Activated CD8-positive, alpha-beta memory T cell treated with anti-CD3 and anti-CD28 coated beads for 1 hour (primary cell): ENCODE data around the gene TBXAS1.

Experiments
- DNase-seq, 2 donors: peaks; one replicate each; pipeline ENCODE4 v3.0.0-alpha.2; 2020; ENCODE audit warnings: low read depth in 1 of 2; ENCODE audit errors: extremely low read depth in 1 of 2

The TBXAS1 gene

DNA sequence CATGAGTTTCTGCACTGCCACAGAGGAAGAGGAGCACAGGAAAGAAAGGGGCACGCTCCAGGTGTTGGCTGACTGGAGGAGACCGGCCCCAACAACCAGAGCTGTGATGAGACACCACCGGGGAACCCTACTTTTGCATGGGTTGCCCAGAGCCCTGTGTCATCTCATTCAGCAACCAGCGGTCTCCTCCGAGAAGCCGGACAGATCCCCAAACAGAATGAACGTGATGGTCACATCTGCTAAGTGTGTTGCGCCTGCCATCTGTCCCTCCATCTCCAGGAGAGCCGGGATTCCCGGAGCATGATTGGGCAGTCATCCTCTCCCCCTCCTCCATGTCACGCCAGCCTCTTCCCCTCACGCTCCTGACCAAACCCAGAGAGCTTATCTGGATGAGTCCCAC lies 210.8 kb downstream of the TBXAS1 start:
- DNase-seq: no peak

GRCh38 chr7:140041659-140042385 lies 212.8 kb downstream of the TBXAS1 start:
- no peak for DNase-seq

GRCh38 chr7:140042386-140042670 lies 213.3 kb downstream of the TBXAS1 start:
- DNase-seq: no peak

- no peak for DNase-seq
Measured at GRCh38 chr7:140044251-140044650, 215.2 kb downstream of the TBXAS1 start.

DNA sequence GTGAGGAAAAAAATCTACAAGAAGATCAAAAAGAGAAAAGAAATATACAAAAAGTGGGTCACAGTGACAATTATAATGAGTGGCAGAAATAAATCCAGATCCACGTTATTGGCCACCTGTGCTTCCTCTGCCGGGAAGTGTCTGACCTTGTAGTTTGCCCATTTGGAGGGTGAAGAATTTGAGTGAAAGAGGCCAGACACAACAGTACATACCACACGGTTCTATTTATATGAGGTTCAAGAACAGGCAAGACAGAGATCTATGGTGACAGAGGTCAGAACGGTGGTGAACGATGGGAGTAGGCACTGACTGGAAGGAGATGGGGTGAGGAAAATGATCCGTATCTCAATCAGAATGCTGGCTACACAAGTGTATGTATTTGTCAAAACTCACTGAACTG lies 216.6 kb downstream of the TBXAS1 start:
- DNase-seq: no peak

DNA sequence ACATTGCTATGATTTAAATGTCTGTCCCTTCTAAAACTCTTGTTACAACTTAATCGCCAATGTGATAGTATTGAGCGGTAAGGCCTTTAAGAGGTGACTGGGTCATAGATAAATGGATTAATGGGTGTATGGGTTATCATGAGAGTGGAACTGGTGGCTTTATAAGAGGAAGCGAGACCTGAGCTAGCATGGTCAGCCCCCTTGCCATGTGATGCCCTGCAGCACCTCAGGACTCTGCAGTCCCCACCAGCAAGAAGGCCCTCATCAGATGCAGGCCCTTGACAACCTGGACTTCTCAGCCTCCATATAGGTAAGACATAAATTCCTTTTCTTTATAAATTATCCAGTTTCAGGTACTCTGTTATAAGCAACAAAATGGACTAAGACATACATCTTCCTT lies 218.1 kb downstream of the TBXAS1 start:
- no peak for DNase-seq

DNA sequence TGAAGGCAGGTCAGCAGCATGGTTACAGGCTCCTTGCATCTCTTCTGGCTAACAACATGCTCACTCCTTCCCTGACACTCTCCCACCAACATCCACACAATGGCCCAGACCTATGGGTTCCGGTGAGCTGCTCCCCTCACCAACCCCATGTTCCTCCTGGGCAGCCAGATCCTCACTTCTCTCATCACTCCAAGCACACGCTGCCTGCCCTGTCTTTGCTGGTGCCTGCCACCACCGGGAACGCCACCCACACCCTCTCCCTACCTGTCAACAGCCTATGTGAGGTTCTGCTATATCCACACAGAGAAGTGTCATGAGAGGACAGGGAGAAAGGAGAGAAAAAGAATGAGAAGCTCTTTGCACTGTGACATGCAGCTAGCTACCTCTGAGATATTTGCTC lies 219.1 kb downstream of the TBXAS1 start:
- no peak for DNase-seq

DNA sequence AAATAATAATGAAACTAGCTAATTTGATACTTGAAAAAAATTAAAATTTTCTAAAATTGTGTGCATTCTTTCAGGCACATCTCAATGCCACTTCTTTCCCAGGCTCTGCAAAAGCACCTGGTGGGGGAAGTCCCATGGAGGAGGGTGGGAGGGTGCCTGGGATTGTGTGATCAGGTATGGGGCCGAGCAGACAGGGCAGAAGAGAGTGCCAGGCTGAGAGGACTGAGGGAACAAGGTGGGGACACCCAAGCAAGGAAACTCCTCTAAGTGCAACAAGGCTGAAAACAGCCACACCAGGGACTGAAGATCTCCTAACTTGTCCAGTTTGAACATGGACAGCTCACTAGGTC lies 219.9 kb downstream of the TBXAS1 start:
- no peak for DNase-seq

GRCh38 chr7:140049339-140050024 lies 220.4 kb downstream of the TBXAS1 start:
- no peak for DNase-seq

- no peak for DNase-seq
Measured at GRCh38 chr7:140050100-140050499, 221.0 kb downstream of the TBXAS1 start.

DNA sequence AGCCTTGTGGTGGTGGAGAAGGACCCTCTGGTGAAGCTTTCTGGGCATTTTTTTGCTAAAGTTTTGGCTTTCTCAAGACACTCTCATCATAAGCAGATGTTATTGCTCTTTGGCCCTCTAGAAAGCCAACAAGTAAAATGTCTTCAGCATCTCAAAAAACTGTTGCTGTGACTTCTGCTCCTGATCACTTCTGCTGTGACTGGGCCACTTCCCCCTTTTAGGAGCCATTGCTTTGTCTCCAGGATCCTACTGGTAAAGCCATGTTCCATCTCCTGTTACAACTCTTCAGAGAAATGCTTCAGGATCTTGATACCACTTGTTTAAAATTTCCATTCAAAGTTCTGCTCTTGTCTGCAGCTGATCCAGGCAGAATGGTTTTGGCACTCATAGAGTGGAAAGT lies 222.8 kb downstream of the TBXAS1 start:
- DNase-seq: no peak

DNA sequence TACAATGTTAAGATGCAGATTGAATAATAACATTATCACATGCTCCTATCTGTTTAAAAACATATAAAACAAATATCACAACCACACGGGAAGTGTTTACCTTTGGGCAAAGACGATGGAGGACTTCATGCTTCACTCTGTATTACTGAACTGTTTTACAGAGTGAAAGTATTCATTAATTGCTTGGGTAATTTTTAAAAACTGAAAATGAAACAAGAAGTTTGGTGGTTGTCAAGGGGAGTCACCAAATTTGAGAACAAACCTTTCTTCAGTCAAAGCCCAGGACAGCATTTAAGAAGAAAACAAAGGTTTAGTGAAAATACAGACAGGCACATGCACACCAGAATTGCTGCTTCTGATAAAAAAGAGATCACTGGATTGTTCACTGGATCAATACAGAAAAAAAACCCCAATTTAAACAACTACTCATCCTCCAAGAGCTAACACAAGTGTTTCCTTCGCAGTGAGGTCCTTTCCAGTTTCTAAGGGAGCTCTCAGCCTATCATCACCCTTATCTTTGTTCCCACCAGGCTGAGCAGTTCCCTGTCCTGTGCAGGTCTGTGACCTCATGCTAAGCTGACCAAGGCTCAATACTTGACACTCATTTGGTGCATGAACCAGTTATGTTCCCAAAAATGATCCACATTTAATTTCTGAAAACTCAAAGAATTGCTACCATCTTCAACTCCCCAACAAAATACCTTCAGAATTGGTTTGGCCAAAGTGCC lies 224.9 kb downstream of the TBXAS1 start:
- no peak for DNase-seq

DNA sequence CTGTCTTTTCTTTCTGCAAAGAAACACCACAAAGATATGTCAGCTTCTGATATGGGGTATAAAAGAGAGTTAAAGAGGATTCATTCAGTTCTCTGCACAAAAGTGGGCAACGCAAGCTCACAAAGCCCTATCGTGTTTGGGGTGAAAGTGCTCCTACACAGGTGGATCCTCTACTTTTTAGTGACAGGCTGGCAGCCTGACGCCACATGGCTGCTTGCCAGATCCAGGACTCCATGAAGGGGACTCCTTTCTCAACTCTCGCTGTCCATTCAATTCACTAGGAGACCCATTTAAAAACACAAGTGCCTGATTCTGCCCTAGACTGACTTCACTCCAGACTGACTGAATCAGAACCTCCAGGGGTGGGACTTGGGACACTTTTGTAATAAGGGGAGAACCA lies 225.7 kb downstream of the TBXAS1 start:
- DNase-seq: no peak

DNA sequence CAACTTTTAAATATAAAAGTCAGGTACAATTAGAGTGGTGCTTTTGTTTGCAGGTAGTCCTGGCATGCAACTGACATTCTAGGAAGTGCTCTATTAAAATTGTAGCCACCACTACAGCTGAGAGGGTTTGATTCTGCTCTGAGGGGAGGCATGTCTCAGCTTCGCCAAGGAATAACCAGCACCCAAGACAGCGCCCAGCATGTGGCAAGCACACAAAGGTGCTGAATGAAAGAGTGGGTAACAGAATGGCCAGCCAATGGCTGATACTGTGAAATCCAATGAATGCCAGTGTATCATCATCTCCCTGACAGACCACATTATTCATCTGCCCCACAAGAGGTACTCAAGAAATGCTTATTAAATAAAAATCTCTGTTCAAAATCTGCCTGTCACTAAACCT lies 226.8 kb downstream of the TBXAS1 start:
- no peak for DNase-seq

DNA sequence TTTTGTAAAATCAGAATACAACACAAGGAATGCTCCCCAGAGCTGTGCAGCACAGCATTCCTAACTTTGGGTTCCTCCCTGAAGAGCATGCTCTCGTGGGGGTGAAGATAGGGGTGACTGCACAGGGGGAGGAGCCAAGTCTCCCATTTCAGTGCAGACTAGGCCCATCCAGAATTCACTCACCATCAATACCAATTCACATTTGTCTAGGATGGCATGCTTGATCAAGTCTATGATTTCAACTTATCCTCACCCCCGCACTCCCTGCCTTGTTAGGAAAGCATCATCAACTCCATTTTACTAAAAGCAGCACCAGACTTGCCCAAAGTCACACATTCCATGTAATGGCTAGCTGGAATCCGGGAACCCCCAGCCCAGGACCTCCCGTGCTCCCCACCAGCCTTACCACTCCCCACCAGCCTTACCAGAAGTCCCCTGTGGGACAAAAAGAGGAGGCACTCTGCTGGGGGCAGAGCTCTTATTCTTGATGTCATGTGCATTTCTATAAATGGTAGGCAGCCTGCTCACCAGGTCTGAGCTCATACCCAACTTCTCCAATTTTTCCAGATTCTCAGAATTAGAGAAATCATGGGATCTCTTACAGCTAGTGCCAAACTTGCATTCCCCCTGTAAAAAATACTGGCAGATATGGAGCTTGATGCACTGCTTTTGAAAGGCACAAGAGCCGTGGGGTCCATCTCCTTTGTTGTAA lies 227.5 kb downstream of the TBXAS1 start:
- DNase-seq: no peak

- DNase-seq: no peak
Measured at GRCh38 chr7:140057143-140057535, 228.1 kb downstream of the TBXAS1 start.

DNA sequence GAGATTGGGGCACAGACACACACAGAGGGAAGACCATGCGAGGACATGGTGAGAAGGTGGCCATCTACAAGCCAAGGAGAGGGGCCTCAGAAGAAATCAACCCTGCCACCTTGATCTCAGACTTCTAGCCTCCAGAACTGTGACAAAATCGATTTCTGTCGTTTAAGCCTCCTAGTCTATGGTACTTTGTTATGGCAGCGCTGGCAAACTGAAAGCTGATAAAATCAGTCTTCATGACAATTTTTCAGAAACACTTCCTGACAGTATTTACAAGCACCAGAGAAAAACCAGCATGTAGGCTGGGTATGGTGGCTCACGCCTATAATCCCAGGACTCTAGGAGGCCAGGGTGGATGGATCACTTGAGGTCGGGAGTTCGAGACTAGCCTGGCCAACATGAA lies 229.5 kb downstream of the TBXAS1 start:
- no peak for DNase-seq

DNA sequence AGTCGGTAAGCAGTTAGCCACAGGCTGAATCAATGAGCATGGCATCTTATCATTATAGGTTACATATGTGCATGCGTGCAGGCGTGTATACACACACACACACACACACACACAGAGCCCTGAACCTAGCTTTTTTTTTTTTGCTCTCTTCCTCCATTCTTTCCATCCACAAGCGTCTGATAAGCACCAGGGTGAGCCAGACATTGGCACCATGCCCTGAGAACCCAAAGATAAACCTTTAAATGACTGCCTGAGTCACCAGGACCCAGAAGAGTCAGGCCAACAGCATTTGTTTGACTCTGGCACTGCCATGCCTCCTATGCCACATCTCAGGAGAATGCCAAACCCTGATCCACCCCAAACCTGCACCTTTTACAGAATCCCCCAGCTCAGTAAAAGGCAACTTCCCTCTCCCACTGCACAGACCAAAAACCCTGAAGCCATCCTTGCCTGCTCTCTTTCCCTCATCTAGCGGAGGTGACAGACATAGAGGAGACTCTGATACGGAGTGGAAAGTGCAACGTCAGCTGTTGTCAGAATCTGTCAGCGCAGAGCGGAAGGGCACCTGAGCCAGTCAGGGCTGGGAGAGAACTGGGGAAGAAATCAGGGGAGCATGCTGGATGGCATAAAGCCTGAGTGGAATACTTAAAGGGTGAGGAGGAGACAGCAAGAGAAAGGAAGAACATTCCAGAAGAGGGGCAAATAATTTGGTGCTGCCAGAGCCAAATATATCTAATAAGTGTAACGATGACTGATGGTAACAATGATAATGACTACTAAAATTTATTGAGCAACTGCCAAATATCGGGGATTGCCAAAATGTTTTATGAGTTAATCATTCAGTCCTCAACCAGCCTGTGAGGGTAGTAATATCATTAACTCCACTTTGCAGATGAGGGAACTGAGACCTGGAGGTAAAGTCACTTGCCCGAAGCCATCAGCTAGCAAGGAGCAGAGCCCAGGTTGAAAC lies 230.5 kb downstream of the TBXAS1 start:
- DNase-seq: peak; percentile 13 to 38

DNA sequence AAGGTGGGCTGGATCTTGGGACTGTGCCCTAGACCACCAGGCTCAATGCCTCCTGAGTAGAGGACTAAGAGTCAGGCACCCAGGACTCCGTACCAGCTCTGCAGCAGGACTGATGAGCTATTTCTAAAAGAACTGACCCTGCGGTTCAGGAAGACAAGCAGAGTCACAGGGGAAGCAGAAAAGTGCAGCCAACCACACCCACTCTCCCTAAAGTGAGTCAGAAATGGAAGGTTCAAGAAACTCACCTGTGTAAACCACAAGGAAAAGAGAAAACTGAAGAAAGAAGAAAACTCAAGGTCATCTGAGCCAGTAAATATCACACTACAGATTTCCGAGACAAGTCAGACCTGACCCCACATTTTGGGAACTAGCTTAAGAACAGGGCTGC lies 231.2 kb downstream of the TBXAS1 start:
- no peak for DNase-seq

GRCh38 chr7:140060788-140061606 lies 231.9 kb downstream of the TBXAS1 start:
- no peak for DNase-seq
